MCF 10A (cell line): ENCODE measurements around the gene NFXL1. TPM values are rescaled to one million over a fixed set of nuclear protein-coding genes. Genes with fewer than 3 reads are reported as not detected.

Experiments used
- BruUV-seq: library from RNA; stranded (reverse); fragments of 400-500 nt; replicated peaks from 2 replicates; lab custom pipeline; 2021; lab: Mats Ljungman, UMichigan
- CTCF ChIA-PET: fragments of 300-600 bp; sonication (Branson Sonifier 250); formaldehyde crosslinking; extraction: SDS; loops from one replicate; lab custom pipeline; 2021; ENCODE audit warnings: antibody characterized with exemption, inconsistent platforms; lab: Yijun Ruan, JAX
- POLR2A ChIA-PET: fragments of 300-600, 350-650 bp; sonication (Branson Sonifier 250); formaldehyde crosslinking; extraction: SDS; loops from one replicate; lab custom pipeline; 2020; ENCODE audit warnings: antibody characterized with exemption, inconsistent platforms; lab: Yijun Ruan, JAX
- DNase-seq: peaks from one replicate; pipeline ENCODE4 v3.0.0-alpha.2; 2018; ENCODE audit not compliant: unreplicated experiment
- H3K27ac Mint-ChIP-seq: one replicate; pipeline ENCODE4 v1.8.0; 2022; ENCODE audit warnings: mild to moderate bottlenecking, low read depth, mixed read lengths; ENCODE audit not compliant: unreplicated experiment
- H3K27me3 Mint-ChIP-seq: one replicate; pipeline ENCODE4 v1.8.0; 2022; ENCODE audit warnings: mixed read lengths; ENCODE audit not compliant: insufficient read depth, unreplicated experiment
- H3K36me3 Mint-ChIP-seq: one replicate; pipeline ENCODE4 v1.8.0; 2022; ENCODE audit warnings: mild to moderate bottlenecking, moderate library complexity, mixed read lengths; ENCODE audit not compliant: insufficient read depth, unreplicated experiment
- H3K4me1 Mint-ChIP-seq: one replicate; pipeline ENCODE4 v1.8.0; 2022; ENCODE audit warnings: mixed read lengths; ENCODE audit not compliant: insufficient read depth, unreplicated experiment
- H3K4me3 Mint-ChIP-seq: one replicate; pipeline ENCODE4 v1.8.0; 2022; ENCODE audit warnings: mild to moderate bottlenecking, moderate library complexity, mixed read lengths; ENCODE audit not compliant: unreplicated experiment
- H3K9me3 Mint-ChIP-seq: one replicate; pipeline ENCODE4 v1.8.0; 2022; ENCODE audit warnings: mixed read lengths; ENCODE audit not compliant: unreplicated experiment
- CTCF ChIP-seq: fragments of 200-600 bp; IDR thresholded peaks from one replicate; pipeline ENCODE4 v1.8.0; 2022; ENCODE audit warnings: antibody characterized with exemption, mild to moderate bottlenecking; ENCODE audit not compliant: unreplicated experiment
- intact Hi-C: fragments of 100-400 bp; cut with micrococcal nuclease; formaldehyde crosslinking; loops from 2 replicates; pipeline ENCODE4 v1.14.1; 2022
- total RNA-seq: library from RNA; stranded (reverse); gene quantifications from 2 replicates; pipeline ENCODE4 v1.2.3, GENCODE V29; 2022

Gene NFXL1
- total RNA-seq, 1 experiment from 2014 or later, result 52.4 TPM

DNA sequence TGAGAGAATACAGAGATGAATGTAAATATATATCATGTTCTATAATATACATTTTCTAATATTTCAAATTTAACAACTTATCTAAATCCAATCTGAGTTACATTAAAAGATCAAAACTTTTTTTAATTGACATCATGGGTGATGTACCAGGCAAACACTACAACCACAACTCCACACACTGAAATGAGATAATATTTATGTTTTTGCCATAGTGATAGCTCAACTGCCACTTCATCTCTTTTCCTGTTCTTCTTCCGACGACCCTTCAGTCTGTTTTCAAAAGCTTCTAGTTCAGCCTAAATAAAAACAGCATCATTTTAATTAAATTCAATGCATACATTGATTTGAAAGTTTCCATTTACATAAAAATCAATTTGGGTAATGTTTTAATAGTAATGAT, 66.3 kb downstream of the NFXL1 start:
- ChIA-PET POLR2A (interaction anchor here (0.7 to 1.3 kb wide), 3 partner anchors 9 to 66 kb away, joined by 3 read pairs; partner anchors contain the start of gene NFXL1), CTCF (interaction anchor here (0.6 to 2.8 kb wide), 4 partner anchors 9 to 693 kb away, joined by 3 to 13 read pairs (median 4); partner anchors contain the start of gene CORIN)
- no peak for TF ChIP-seq CTCF
- Mint-ChIP-seq H3K4me1 (peaks cover 21% of the 10 kb centered on the region), H3K27me3 (no peaks in the 10 kb centered on the region), H3K36me3 (peaks cover 63% of the 10 kb centered on the region), H3K27ac (no peak overlapping the region), H3K9me3 (no peaks in the 10 kb centered on the region), H3K4me3 (no peak overlapping the region)
- BruUV-seq, result no TSS peak
- intact Hi-C loops, result no loop called here
- no peak for DNase-seq

- Mint-ChIP-seq H3K4me1 (no peaks in the 10 kb centered on the region), H3K4me3 (no peak overlapping the region), H3K36me3 (peaks cover 35% of the 10 kb centered on the region), H3K27ac (peak overlapping the region; percentile 19), H3K27me3 (no peaks in the 10 kb centered on the region), H3K9me3 (no peaks in the 10 kb centered on the region)
- no peak for DNase-seq
- ChIA-PET CTCF (interaction anchor here (4.5 kb wide), 1 partner anchor 138 kb away, joined by 39 read pairs; no protein-coding TSS in a partner anchor), POLR2A (interaction anchor here (1.2 kb wide), 1 partner anchor 139 kb away, joined by 3 read pairs; no protein-coding TSS in a partner anchor)
- no peak for TF ChIP-seq CTCF
- BruUV-seq, result no TSS peak
- intact Hi-C loops, result no loop called here
These were observed 71.4 kb downstream of the NFXL1 start for GRCh38 chr4:47842985-47843384.

DNA sequence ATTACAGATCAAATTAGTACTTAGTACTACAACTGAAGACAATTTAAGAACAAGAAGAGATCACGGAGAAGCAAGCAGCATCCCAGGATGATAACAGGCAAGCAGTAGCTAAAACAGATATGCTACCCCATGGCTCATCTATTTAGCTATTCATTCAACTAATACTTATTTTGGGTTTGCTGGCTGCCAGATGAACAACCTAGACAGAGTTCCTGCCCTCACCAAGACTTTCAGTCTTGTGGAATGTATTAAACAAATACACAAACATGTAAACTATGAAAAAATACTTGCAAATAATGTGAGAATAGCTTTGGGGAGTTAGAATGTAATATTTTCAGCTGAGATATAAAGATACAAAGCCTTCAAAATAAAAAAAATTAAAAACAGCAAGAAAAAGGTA, 74.1 kb downstream of the NFXL1 start:
- no peak overlapping the region for H3K4me3 Mint-ChIP-seq
- H3K4me1 Mint-ChIP-seq, result no peaks in the 10 kb centered on the region
- TF ChIP-seq CTCF, result no peak
- ChIA-PET POLR2A (interaction anchor here (0.7 kb wide), 1 partner anchor 10 kb away, joined by 5 read pairs; no protein-coding TSS in a partner anchor), CTCF (interaction anchor here (0.6 to 7.5 kb wide), 16 partner anchors 12 to 176 kb away, joined by 3 to 102 read pairs (median 4); no protein-coding TSS in a partner anchor)
- no peak for DNase-seq
- H3K36me3 Mint-ChIP-seq, result peaks cover 17% of the 10 kb centered on the region
- no peaks in the 10 kb centered on the region for H3K27me3 Mint-ChIP-seq
- no TSS peak for BruUV-seq
- intact Hi-C loops, result no loop called here
- H3K9me3 Mint-ChIP-seq, result no peaks in the 10 kb centered on the region
- H3K27ac Mint-ChIP-seq, result no peak overlapping the region

DNA sequence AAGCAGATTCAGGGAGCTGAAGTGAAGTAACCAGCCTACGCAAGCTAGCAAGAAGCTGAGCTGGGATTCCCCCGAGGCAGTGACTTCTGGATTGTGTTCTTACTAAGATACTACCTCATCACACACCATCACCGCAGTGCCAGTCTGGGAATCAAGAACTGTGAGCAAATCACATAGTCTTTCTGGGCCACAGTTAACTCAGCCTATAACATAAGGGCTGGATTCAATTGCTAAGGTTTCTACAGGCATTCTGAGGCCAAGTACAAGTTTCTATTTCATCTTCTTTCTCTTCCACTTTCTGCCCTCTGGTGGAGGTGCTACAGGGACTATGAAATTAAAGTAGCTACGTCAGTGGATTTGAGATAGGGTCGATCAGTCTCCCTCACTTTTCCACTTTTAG, 75.1 kb downstream of the NFXL1 start:
- no TSS peak for BruUV-seq
- no peaks in the 10 kb centered on the region for H3K27me3 Mint-ChIP-seq
- POLR2A ChIA-PET, result interaction anchor here (1.4 kb wide), 1 partner anchor 14 kb away, joined by 6 read pairs; no protein-coding TSS in a partner anchor

More for the DNA sequence above, 75.1 kb downstream of the NFXL1 start:
- CTCF ChIA-PET, result interaction anchor here (0.8 to 7.5 kb wide), 22 partner anchors 8 to 175 kb away, joined by 3 to 102 read pairs (median 4); no protein-coding TSS in a partner anchor
- H3K36me3 Mint-ChIP-seq, result peaks cover 10% of the 10 kb centered on the region
- intact Hi-C loops, result loop anchor here (5.0 kb wide), 1 partner anchor 248 kb away; no protein-coding TSS in a partner anchor
- H3K4me1 Mint-ChIP-seq, result no peaks in the 10 kb centered on the region
- no peak overlapping the region for H3K4me3 Mint-ChIP-seq
- no peak for TF ChIP-seq CTCF
- H3K9me3 Mint-ChIP-seq, result no peaks in the 10 kb centered on the region
- H3K27ac Mint-ChIP-seq, result no peak overlapping the region
- DNase-seq, result no peak
